ENCODE measurements around the gene TMEM37.

The TMEM37 gene

DNA sequence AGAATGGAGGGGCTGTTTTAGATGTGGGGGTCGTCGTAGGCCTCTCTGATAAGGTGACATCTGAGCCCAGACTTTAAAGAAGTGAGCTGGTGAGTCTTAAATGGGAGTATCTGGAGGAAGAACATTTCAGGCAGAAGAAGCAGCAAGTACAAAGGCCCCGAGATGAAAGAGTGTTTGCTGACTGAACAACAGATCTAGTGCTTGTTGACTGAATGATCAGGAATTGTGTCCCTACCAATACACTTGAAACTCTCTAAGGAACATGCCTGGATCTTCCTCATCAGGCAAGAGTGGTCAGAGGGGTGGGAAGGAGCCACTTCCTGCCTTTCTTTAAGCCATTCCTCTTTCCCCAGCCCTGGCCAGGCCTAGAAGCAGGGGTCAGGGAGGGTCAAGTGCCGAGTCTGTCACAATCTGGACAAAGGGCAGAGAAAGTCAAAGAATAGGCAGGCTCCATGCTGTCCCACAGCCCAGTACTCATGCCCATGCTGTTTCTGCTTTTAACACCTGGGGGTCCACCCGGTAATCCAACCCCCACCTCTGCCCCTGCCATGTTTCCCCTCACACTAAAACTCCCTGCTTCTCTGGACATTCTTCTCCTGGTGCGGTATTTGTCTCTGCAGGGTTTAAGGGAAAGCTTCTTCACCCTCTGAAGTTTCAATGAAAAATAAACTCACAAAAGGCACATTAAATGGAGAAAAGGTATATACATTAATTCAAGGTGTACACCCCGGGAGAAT is 3.0 kb upstream of the TMEM37 start:
- no peak for TF ChIP-seq CTCF (IDR thresholded peaks at IDR 0.05; ENCODE audit: borderline replicate concordance, insufficient read depth, low read depth, low read length)

DNA sequence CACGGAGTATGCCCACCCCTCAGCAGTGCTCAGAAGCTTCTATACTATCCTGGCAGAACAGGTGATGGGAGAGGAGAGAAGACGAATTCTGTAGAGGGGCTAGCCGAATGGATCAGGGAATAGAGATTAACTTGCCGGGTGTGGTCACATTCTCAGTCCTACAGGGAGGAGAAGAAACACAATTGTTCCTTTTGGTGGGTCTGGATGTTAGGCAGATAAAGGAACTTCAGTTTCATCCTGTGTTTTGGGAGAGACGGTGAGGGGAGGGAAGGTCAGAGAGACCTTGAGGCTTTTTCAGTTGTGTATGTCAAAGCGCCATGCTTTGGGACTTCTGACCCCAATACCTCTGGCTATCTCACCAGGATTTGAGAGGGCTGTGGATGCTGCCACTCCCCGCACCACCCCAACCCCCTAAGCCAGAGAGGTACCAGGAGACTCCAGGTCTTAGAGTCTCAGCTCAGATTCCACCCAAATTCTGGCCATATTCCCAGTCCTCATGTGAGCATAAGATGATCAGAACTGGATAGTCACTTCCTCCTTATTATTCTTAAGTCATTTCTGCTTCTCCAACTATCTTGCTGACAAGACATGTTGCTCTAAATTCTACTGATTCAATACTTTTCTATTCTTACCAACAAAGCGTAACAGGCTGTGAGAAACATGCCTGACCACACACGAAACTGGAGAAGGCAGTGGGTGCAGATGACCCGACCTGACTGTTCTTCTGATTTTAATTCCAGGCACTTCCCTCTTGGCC is 2.3 kb upstream of the TMEM37 start:
- no peak overlapping the region for H3K4me3 ChIP-seq (ENCODE audit: low read depth, low read length)
- TF ChIP-seq CTCF (IDR thresholded peaks at IDR 0.05; ENCODE audit: borderline replicate concordance, insufficient read depth, low read depth, low read length) = no peak

More for the DNA sequence above, 3.0 kb upstream of the TMEM37 start:
- no peak overlapping the region for H3K4me3 ChIP-seq (ENCODE audit: low read depth, low read length)

DNA sequence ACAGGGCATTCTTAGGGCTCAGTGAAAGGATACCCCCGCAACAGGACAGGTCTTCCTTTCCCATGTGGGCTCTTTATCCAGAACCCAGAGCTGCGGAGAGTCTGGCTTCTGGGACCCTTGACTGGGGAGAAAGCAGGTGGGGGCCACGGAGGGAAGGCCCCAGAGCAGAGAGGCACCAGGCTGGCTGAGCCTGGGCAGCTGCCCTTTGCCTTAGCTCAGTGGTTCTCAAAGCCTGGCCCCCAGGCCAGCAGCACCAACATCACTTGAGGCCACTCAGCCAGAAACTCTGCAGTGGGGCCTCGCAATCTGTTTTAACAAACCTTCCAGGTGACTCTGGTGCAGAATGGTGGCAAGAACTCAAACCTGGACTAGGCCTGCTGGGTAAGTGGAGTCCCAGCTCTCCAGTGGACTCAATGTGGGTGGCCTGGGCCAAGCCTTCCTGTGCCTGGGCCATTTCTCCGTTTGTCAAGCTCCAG is 1.6 kb upstream of the TMEM37 start:
- TF ChIP-seq CTCF (IDR thresholded peaks at IDR 0.05; ENCODE audit: borderline replicate concordance, insufficient read depth, low read depth, low read length) = no peak
- H3K4me3 ChIP-seq (ENCODE audit: low read depth, low read length) = no peak overlapping the region

GRCh38 chr2:119431976-119432850 is 559 bp downstream of the TMEM37 start:
- no peak for TF ChIP-seq CTCF (IDR thresholded peaks at IDR 0.05; ENCODE audit: borderline replicate concordance, insufficient read depth, low read depth, low read length)
- H3K4me3 ChIP-seq (ENCODE audit: low read depth, low read length) = no peak overlapping the region

DNA sequence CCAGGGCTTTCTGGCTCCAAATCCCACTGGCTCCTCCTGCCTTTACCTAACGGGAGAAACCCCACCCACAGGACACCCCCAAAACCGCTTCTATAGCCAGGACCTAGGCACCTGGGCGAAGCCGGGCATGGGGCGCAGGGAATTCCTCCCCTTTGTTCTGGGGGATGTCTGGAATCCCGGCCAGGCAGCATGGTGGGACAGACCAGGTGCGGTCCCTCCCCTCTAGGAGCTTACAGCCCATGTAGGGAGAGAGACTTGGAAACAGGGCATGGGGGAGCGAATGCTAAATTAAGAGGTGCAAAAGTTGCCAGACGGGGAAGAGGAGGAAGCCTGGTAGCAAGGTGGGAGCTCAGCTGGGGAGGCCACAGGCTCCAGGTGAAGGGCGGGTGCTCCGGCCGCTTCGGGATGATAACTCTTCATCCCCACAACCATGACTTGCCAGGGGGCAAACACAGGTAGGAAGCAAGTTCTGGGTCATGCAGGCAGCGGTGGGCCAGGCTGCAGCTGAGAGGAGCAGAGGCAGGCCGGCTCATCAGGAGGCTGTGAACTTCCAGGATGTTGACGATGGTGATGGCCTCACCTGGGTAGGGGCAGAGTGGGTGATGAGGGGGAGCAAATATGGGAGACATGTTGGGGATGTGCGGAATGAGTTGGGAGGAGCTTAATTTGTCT is 1.3 kb downstream of the TMEM37 start:
- H3K4me3 ChIP-seq (ENCODE audit: low read depth, low read length) = no peak overlapping the region
- TF ChIP-seq CTCF (IDR thresholded peaks at IDR 0.05; ENCODE audit: borderline replicate concordance, insufficient read depth, low read depth, low read length) = no peak

GRCh38 chr2:119433636-119434327 is 2.1 kb downstream of the TMEM37 start:
- TF ChIP-seq CTCF (IDR thresholded peaks at IDR 0.05; ENCODE audit: borderline replicate concordance, insufficient read depth, low read depth, low read length) = no peak

More at GRCh38 chr2:119433636-119434327, 2.1 kb downstream of the TMEM37 start:
- no peak overlapping the region for H3K4me3 ChIP-seq (ENCODE audit: low read depth, low read length)

All from GM12875 (cell line).